PC-3 (cell line): Measurements from ENCODE around the gene DNAH7. TPM values are rescaled to one million over a fixed set of nuclear protein-coding genes. Genes with fewer than 3 reads are reported as not detected.
"Not testable (repeated sequence)": the region's sequence is repeated elsewhere in the genome, so short reads cannot be mapped to it uniquely, and the experiment has no call there.

Source experiments
- ATAC-seq: fragments of 200-7000 bp; cut with Tn5 transposase; 2 replicates; pipeline ENCODE4 v1.9.1; 2020; ENCODE audit warnings: mild to moderate bottlenecking, moderate library complexity
- BruUV-seq: library from RNA; stranded (reverse); fragments of 400-500 nt; replicated peaks from 2 replicates; lab custom pipeline; 2021; lab: Mats Ljungman, UMichigan
- CTCF ChIA-PET: fragments of 300-600 bp; sonication (Branson Sonifier 250); formaldehyde crosslinking; loops from one replicate; lab custom pipeline; 2022; ENCODE audit warnings: antibody characterized with exemption; lab: Charles Lee
- POLR2A ChIA-PET: fragments of 300-600 bp; sonication (Branson Sonifier 250); formaldehyde crosslinking; loops from one replicate; lab custom pipeline; 2022; ENCODE audit warnings: antibody characterized with exemption; ENCODE audit not compliant: unreplicated experiment; lab: Charles Lee
- DNase-seq: peaks from one replicate; pipeline ENCODE4 v3.0.0-alpha.2; 2015
- H2AFZ ChIP-seq: fragments of 300-600 bp; sonication (generic); 2 replicates; pipeline ENCODE4 v1.6.0; 2016; ENCODE audit warnings: antibody characterized with exemption, low read length
- H3F3A ChIP-seq: fragments of 300-600 bp; sonication (generic); one replicate; pipeline ENCODE4 v1.6.0; 2017; ENCODE audit warnings: antibody characterized with exemption, low read length, control low read depth, mild to moderate bottlenecking; ENCODE audit not compliant: unreplicated experiment
- H3K27ac ChIP-seq: fragments of 300-600 bp; sonication (generic); 2 replicates; pipeline ENCODE4 v1.5.1; 2016; ENCODE audit warnings: mild to moderate bottlenecking, low read length
- H3K27me3 ChIP-seq: fragments of 300-600 bp; sonication (generic); 2 replicates; pipeline ENCODE4 v1.6.1; 2016; ENCODE audit warnings: low read length, mixed read lengths
- H3K36me3 ChIP-seq: fragments of 300-600 bp; sonication (generic); 2 replicates; pipeline ENCODE4 v1.6.1; 2016; ENCODE audit warnings: low read depth, mixed run types, low read length, mixed read lengths
- H3K4me1 ChIP-seq: fragments of 300-600 bp; sonication (generic); 2 replicates; pipeline ENCODE4 v1.5.1; 2016; ENCODE audit warnings: low read length; ENCODE audit not compliant: insufficient read depth
- H3K4me2 ChIP-seq: fragments of 300-600 bp; sonication (generic); 2 replicates; pipeline ENCODE4 v1.6.0; 2016; ENCODE audit warnings: low read length
- H3K4me3 ChIP-seq: fragments of 300-600 bp; sonication (generic); 2 replicates; pipeline ENCODE4 v1.5.1; 2016; ENCODE audit warnings: mild to moderate bottlenecking, low read length, mixed read lengths
- H3K79me2 ChIP-seq: fragments of 300-600 bp; sonication (generic); 2 replicates; pipeline ENCODE4 v1.6.1; 2017; ENCODE audit warnings: low read length, mixed read lengths
- H3K9ac ChIP-seq: fragments of 300-600 bp; sonication (generic); 2 replicates; pipeline ENCODE4 v1.6.0; 2016; ENCODE audit warnings: mild to moderate bottlenecking, low read length
- H3K9me2 ChIP-seq: fragments of 300-600 bp; sonication (generic); replicated peaks from 2 replicates; pipeline ENCODE4 v1.6.1; 2016; ENCODE audit warnings: mixed run types, low read length, mixed read lengths
- H3K9me3 ChIP-seq: fragments of 300-600 bp; sonication (generic); 2 replicates; pipeline ENCODE4 v1.6.1; 2016; ENCODE audit warnings: low read length, mixed read lengths
- H4K20me1 ChIP-seq: fragments of 300-600 bp; sonication (generic); 2 replicates; pipeline ENCODE4 v1.6.1; 2016; ENCODE audit warnings: low read length, mixed read lengths
- CTCF ChIP-seq: fragments of 300-600 bp; sonication (generic); conservative IDR thresholded peaks from 2 replicates; pipeline ENCODE4 v1.5.1; 2017; ENCODE audit warnings: antibody characterized with exemption, low read depth, mild to moderate bottlenecking, low read length
- EZH2 ChIP-seq: fragments of 300-600 bp; sonication (generic); IDR thresholded peaks from one replicate; pipeline ENCODE4 v1.6.1; 2017; ENCODE audit warnings: antibody characterized with exemption, mild to moderate bottlenecking, low read length; ENCODE audit not compliant: unreplicated experiment
- EZH2phosphoT487 ChIP-seq: fragments of 300-600 bp; sonication (generic); IDR thresholded peaks from 2 replicates; pipeline ENCODE4 v1.6.1; 2018; ENCODE audit warnings: mild to moderate bottlenecking, antibody characterized with exemption, low read length, borderline replicate concordance
- intact Hi-C: fragments of 100-400 bp; cut with micrococcal nuclease; formaldehyde crosslinking; loops from 2 replicates; pipeline ENCODE4 v1.9.0; 2023
- total RNA-seq: library from RNA; depleted of rRNA; stranded (reverse); fragments of >200 nt; gene quantifications from 2 replicates; pipeline ENCODE4 v1.2.3, GENCODE V29; 2014

The DNAH7 gene
- total RNA-seq, 1 experiment from 2014 or later, result 1.9 TPM

- DNase-seq, result no peak
- Histone ChIP-seq H2AFZ (no peak overlapping the region), H3K27me3 (no peaks in the 10 kb centered on the region), H3K79me2 (no peaks in the 10 kb centered on the region), H4K20me1 (no peaks in the 10 kb centered on the region), H3K9me2 (no peaks in the 10 kb centered on the region), H3F3A (no peaks in the 10 kb centered on the region), H3K27ac (no peak overlapping the region), H3K4me2 (no peak overlapping the region), H3K36me3 (no peaks in the 10 kb centered on the region), H3K4me3 (no peak overlapping the region), H3K4me1 (no peaks in the 10 kb centered on the region), H3K9ac (no peak overlapping the region), H3K9me3 (no peaks in the 10 kb centered on the region)
- ChIA-PET CTCF (no interaction called here), POLR2A (no interaction called here)
- no peak for ATAC-seq
- intact Hi-C loops, result no loop called here
- TF ChIP-seq EZH2phosphoT487 (no peak), CTCF (no peak), EZH2 (no peak)
- BruUV-seq, result no TSS peak
Observed at GRCh38 chr2:196096264-196096663, 27.6 kb upstream of the DNAH7 start.

- H3K4me2 ChIP-seq, H3K79me2 ChIP-seq, BruUV-seq, intact Hi-C loops, H3K36me3 ChIP-seq, H3K27ac ChIP-seq, CTCF ChIA-PET, H3K9me2 ChIP-seq, POLR2A ChIA-PET, H3F3A ChIP-seq, H3K27me3 ChIP-seq, H3K4me3 ChIP-seq, H3K9ac ChIP-seq, ATAC-seq, DNase-seq, H2AFZ ChIP-seq, H3K4me1 ChIP-seq, H4K20me1 ChIP-seq, H3K9me3 ChIP-seq: not testable (repeated sequence)
Observed at GRCh38 chr2:196089448-196089847, 20.8 kb upstream of the DNAH7 start.

GRCh38 chr2:196088203-196088602, 19.6 kb upstream of the DNAH7 start:
- TF ChIP-seq CTCF (no peak), EZH2 (no peak), EZH2phosphoT487 (no peak)

More at GRCh38 chr2:196088203-196088602, 19.6 kb upstream of the DNAH7 start:
- H3K36me3 ChIP-seq, result no peaks in the 10 kb centered on the region; the same call in 1 of the 2 replicates
- H3K27me3 ChIP-seq, result no peaks in the 10 kb centered on the region
- no peaks in the 10 kb centered on the region for H3K9me2 ChIP-seq
- no TSS peak for BruUV-seq
- DNase-seq (no peak), ATAC-seq (no peak)
- H3K9me3 ChIP-seq, result no peaks in the 10 kb centered on the region
- CTCF ChIA-PET, result no interaction called here
- no peaks in the 10 kb centered on the region for H3F3A ChIP-seq
- H4K20me1 ChIP-seq, result no peaks in the 10 kb centered on the region
- H3K9ac ChIP-seq, result no peak overlapping the region
- no peaks in the 10 kb centered on the region for H3K4me1 ChIP-seq
- H3K79me2 ChIP-seq, result no peaks in the 10 kb centered on the region
- POLR2A ChIA-PET, result no interaction called here
- H3K27ac ChIP-seq, result no peak overlapping the region
- H3K4me2 ChIP-seq, result no peak overlapping the region
- intact Hi-C loops, result no loop called here
- no peak overlapping the region for H2AFZ ChIP-seq
- H3K4me3 ChIP-seq, result no peak overlapping the region
